Myocyte (in vitro differentiated cells): Measurements from ENCODE around the gene TOMM22. TPM values are rescaled to one million over a fixed set of nuclear protein-coding genes. Genes with fewer than 3 reads are reported as not detected.
"Not testable (repeated sequence)": the region's sequence is repeated elsewhere in the genome, so short reads cannot be mapped to it uniquely, and the experiment has no call there.

Experiments
- DNase-seq: peaks from one replicate; pipeline ENCODE4 v3.0.0-alpha.2; 2012; ENCODE audit warnings: low read depth
- polyA plus RNA-seq: library from polyadenylated mRNA; unstranded; fragments of >200 nt; gene quantifications from one replicate; pipeline ENCODE4 v1.2.1, GENCODE V29; 2012; ENCODE audit warnings: missing spikeins
- total RNA-seq: library from RNA; depleted of rRNA; stranded (reverse); fragments of >200 nt; gene quantifications from 2 replicates; pipeline ENCODE4 v1.2.3, GENCODE V29; 2014

TOMM22 gene
- total RNA-seq, result 54.7 and 56.4 TPM in 2 replicates
- 61.4 TPM for polyA plus RNA-seq

DNA sequence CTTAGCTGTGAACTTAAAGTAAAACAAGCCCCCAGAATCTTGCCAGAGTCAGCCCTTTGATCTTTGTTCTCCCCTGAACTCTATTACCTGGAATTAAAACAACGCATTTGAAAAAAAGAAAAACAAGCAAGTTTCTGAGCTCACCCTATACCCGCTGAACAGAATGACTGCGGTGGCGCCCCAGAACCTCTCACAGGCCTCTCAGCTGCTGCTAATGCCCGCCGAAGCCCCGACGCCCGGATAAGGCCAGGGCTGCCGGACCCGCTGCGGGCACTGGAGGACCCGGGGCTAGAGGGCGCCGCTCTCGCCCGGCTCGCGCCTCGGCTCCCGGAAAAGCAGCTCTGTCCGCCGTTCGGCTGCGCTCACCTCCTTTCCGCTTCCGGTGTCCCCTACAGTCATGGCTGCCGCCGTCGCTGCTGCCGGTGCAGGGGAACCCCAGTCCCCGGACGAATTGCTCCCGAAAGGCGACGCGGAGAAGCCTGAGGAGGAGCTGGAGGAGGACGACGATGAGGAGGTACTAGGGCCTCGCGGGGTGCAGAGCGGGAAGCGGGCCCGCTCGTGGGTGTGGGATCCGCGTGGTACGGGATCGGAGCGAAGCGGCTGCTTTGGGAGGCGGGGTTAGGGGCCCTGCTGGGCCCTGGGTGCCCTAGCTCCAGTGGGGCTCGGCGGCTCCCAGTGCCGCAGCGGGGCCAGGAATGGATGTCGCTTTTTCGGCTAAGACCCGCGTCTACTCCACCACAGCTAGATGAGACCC is at the start of gene TOMM22:
TSS of gene TOMM22 (plus strand) at position 376 of the 754 bp plus-strand sequence. CDS start at position 398, 22 bp downstream.
- peak; percentile 90 for DNase-seq

DNA sequence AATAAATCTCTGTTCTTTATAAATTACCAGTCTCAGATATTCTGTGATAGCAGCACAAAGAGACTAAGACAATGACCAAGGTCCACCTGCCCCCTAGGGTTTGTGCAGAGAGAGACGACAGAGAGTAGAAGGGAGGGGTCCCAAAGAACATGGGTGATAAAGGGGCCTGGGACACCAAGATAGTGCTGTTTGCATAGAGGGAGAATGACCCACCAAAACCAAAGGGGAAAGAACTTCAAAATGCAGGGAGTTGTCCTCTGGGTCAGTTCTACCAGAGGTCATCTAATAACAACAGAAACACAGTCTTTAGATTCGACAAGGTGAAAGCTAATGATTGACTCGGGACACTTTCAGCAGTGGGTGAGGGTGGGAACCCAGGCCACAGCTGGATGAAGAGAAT is 49.2 kb upstream of the TOMM22 start:
- no peak for DNase-seq

DNA sequence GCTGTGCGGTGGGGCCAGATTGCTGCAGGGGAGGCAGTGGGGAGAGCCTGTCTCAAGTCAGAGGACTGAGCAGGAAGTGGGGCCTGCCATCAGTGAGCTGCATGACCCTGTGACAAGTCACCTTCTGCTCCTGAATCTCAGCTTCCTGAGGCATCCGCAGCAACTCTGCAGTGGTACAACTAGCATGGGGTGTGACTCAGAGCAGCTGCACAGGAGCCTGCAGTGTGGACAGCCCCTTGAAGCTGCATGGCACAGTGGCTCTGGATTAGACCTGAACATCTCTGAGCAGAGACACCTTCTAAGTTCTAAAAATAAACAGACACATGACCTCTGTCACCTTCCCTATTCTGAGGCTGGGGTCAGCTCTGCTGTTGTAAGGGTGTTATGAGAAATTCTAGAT is 43.5 kb upstream of the TOMM22 start:
- peak; percentile 50 for DNase-seq

DNA sequence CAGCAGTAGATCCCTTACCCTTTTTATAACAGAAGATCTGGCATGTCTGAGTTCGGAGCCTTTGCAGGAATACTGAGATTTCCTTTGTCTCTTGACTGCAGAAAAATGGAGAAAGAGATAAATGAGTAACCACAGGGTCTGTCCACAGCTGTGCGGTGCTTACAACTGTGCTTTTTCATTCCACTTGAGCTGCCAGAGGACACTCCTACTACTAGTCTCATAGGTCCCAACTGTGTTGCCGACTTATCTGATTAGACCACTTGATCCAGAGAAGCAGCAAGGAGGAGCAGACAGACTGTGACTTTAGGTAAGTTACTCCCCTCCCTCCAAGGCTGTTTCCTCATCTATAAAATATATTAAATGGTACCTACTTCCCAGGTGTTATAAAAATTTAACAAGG is 43.0 kb upstream of the TOMM22 start:
- DNase-seq, result peak; percentile 40

DNA sequence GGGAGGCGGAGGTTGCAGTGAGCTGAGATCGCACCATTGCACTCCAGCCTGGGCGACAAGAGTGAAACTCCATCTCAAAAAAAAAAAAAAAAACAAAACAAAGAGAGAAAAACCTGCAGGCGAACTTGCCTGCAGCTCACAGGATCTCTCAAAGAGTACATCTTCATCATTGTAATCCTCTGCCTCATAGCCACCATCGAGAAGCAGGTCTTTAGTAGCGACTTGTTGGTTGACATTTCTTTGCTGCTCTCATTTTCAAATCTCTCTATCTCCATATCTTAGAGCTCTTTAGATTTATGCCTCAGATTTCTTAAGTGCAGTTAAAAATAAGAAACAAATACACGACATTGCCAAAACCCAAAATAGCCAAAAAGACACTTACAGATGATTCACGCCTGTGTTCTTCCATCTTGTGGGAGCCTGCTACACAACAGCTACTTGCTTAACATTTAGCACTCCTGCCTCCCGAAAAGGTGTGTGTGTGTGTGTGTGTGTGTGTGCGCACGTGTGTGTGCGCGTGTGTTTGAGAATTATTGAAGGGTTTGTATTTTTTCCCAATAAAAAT is 40.2 kb upstream of the TOMM22 start:
- no peak for DNase-seq

DNA sequence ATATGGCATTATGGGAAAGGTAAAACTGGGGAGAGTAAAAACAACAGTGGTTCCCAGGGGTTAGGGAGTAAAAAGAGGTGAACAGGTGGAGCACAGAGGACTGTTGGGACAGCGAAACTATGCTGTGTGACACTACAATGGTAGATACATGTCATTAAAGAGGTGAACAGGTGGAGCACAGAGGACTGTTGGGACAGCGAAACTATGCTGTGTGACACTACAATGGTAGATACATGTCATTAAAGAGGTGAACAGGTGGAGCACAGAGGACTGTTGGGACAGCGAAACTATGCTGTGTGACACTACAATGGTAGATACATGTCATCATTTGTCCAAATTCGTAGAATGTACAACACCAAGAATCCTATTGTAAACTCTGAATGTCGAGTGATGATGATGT is 37.5 kb upstream of the TOMM22 start:
- DNase-seq, result not testable (repeated sequence)

DNA sequence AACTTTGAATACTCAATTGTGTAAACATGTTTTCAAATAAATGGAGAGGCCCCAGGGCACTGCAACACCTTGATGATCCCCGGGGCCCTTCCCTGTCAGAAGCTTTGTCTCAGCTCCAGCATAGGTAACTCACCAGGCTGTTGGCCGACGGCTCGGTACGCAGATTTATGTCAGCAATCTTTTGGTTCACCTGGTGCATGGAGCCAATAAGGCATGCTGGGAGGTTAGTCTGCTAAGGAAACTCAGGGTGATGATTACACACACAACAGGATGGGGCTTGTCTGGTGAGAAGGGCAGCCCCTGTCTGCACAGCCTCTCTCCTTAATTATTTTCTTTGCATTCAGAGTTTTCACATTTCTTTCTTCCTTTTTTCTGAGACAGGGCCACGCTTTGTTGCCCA is 36.3 kb upstream of the TOMM22 start:
- no peak for DNase-seq

DNA sequence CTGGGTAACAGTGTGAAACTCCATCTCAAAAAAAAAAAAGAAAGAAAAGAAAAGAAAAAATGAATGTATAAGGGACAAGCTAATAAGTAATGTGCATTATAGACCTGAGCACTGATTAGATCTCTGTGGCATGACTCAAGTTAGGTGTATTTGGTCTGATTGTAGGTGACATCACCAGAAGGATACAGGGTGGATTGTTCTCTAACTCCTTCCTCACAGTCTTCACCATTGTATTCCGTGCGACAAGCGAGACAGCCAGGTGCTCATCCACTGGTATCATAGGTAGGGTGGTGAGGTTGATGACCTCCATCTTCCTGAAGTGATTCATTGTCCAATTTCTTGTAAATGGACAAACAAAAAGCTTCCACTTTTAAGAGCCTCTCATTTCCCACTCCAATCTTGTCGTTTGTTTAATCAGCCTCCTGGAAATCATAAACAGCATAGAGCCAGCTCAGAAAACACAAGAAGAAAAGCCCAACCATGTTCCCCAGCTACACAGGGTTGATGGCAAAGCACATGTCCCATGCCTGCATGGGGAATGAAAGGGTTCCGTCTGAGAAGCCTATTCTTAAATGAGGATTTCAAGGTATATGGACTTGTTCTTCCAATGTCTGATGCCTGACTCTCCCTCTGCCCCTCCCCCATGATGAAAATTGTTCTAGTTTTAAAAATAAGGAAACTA is 31.8 kb upstream of the TOMM22 start:
- DNase-seq, result no peak

DNA sequence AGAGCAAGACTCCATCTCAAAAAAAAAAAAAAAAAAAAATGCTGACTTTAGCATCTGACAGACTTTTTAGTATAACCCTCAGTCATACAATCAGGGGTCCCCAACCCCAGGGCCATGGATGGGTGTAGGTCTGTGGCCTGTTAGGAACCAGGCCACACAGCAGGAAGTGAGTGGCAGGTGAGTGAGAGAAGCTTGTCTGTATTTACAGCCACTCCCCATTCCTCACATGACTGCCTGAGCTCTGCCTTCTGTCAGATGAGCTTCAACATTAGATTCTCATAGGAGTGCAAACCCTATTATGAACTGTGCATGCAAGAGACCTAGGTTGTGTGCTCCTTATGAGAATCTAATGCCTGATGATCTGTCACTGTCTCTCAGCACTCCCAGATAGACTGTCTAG is 28.9 kb upstream of the TOMM22 start:
- DNase-seq, result no peak

DNA sequence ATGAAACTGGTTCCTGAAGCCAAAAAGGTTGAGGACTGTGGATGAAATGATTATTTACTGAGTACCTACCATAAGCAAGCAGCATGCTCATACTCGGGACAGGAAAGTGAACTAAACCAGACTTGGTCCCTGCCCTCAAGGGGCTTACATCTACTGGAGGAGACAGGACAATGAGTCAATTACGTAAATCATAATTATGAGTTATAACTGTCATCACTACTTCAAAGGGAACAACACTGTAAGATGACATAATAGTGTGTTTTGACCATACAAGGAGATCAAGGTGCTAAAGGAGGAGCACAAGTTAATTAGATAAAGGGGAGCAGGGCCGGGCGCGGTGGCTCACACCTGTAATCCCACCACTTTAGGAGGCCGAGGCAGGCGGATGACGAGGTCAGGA is 28.0 kb upstream of the TOMM22 start:
- DNase-seq, result no peak

DNA sequence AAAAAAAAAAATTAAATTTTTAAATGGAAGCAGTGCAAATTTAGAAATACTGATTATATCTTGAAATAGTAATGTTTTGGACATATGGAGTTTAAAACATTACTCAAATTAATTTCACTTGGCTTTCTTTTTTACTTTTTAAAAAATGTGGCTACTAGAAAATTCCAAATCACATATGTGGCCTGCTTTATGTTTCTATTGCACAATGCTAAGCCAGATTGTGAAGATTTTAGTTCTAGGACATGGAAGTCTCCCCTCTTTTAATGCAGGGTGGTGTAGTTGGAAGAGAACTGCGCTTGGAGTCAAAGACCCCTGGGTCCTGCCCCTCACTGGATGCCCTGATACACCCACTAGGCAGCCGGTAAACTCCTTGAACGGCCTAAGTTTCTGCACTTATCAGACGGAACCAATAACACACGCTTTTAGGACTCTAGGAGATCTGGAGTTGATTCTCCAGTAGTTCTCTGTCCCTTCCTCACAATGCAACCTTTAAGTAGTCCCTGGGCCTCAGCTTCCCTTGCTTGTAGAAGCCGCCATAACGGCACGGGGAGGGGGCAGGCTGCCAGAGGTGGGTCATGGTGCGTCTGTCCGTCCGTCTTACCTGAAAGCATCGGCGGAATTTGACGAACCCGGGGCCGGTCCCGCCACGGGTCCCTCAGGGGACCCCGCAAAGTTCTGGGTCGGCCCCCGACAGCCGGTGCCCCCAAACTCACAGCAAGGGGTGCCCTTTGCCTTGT is 26.1 kb upstream of the TOMM22 start:
- DNase-seq, result no peak

DNA sequence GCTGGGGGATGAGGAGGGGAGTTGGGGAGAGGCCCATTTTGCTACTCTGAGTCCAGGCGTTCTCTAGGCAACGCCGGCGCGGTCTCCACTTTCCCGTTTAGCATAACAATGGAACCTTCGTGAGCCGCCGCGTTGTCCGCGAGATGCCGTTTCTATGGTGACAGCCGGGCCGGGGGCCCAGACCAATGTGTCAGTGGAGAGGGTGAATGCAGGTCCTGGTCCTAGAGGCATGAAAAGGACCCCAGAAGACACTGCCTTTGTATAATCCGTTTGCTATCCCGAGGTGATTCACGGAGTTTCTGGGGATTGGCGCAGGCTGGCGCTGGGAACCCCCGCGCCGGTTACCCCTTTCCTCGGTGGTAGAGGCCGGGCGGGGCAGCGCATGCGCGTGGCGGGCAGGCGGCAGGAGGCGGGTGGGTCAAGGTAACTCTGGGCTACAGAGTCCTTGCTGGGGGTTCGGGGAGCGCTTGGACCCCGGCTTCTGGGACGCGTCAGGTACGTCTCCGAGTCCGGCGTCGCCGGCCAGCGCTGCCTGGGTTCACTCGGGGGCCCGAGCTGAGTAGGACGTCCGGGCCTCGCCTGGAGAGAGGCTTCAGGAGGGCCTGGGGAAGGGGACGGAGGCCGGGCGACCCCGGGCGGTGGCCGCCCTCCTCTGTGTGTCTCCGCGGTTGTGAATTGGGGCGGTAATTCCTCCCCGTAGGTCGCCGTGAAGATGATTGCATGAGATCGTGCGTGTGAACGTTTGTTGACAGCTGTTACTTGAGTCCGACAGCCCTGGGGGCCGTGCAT is 25.3 kb upstream of the TOMM22 start, which contains the start of the genes CBY1 and FAM227A:
TSS of gene CBY1 (plus strand) at position 383 of the 789 bp plus-strand sequence. CDS start 11,417 bp downstream, outside the sequence.
TSS of gene FAM227A (minus strand) at position 137 of the 789 bp plus-strand sequence. CDS start 6,224 bp downstream, outside the sequence.
- peak; percentile 88 for DNase-seq

DNA sequence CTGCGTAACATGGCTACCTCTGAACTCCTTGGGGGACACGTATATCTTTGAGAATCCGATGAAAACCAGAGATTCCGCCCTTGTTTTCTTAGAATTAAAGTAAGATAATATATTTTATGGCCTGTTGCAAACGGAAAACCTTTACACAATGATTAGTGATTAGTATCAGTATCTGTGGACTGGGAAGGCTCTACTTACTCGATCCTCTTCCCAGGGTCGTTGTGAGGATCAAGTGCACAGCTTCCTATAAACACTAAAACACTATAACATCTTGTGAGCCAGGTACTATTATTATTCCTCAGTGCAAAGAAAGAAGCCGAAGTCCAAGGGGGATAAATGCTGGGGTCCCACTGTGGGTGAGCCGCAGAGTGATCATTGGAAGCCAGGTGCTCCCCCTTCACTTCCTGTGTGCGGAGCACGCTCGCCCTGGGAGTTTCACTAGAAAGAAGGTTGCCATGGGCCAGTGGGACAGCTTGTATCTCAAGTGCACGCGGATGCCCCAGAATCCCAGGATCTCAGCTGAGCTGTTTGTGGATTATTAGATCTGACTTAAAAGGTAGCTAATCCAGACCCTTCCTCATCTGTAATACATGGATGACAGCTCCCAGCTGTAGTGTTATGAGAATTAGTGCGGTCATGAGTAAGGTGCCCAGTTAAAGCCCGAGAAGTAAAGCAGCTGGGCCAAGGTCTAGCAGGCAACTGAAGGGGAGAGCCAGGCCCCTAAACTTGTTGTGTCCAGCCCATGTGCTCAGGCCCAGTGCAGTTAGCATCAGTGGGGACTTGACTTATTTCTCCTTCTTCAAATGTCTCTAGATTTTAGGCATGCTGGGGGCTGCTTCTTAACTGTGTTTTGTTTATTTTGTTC is 24.5 kb upstream of the TOMM22 start:
- DNase-seq, result peak; percentile 13

DNA sequence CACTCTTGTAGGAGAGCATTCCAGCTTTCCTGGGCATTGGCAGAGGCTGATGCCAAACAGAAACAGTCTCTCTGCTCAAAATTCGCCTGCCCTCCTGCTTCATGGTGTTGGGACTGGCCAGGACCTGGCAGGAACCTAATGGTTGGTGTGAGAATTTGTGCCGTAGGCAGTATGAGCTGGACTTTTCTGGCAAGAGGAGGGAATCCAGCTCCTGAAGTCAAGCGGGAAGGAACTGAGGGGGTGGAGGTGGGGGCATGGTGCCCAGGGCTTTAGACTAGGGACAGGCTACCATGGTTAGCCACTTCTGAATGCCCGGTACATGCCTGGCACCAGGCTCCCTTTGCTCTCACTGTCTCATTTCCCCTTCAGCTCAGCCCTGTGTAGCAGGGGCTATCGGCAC is 6.9 kb upstream of the TOMM22 start:
- DNase-seq, result no peak

DNA sequence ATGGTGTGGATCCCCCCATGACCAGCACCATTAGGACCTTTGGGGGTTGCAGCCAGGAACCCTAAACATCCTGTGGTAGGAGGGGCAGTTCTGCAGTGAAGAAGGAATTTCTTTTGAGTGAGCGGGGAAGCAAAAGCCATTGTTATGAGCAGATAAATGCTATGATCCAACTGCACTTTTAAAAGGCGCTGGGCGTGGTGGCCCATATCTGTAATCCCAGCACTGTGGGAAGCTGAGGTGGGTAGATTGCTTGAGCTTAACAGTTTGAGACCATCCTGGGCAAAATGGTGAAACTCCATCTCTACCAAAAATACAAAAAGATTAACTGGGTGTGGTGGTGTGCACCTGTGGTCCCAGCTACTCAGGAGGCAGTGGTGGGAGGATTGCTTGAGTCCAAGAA is 5.9 kb upstream of the TOMM22 start:
- no peak for DNase-seq

DNA sequence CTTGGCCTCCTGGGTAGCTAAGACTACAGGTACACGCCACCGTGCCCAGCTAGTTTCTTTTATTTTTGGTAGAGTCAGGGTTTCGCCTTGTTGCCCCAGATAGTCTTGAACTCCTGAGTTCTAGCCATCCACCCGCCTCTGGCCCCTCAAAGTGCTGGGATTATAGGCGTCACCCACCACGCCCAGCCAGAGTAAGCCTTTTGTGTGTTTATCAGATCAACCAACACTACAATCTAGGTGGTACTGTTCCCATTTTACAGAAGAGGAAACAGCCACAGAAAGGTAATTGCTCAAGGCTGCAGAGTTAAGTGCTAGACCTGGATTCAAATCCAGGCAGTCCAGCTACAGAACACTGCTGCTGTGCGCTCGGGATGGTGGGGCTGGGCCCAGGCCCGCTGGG is 3.1 kb downstream of the TOMM22 start:
- no peak for DNase-seq

DNA sequence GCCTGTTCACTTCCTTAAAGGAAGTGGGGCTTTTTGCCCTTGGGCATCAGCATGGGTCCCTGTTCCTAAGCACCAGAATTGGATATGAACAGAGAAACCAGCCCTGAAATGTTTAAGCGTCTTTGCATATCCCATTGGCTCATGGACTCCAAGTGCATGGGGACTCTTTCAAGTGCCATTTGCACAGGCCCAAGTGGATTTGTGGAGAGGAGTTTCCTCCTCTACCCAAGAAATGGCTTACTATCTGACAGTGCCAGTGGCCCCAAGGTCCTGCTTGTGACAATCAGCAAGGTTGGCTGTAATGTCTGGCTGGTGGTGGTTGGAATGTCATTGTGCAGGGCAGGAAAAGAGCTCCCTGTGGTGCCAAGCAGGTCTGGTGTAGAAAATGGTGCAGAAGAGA is 4.0 kb downstream of the TOMM22 start:
- no peak for DNase-seq

DNA sequence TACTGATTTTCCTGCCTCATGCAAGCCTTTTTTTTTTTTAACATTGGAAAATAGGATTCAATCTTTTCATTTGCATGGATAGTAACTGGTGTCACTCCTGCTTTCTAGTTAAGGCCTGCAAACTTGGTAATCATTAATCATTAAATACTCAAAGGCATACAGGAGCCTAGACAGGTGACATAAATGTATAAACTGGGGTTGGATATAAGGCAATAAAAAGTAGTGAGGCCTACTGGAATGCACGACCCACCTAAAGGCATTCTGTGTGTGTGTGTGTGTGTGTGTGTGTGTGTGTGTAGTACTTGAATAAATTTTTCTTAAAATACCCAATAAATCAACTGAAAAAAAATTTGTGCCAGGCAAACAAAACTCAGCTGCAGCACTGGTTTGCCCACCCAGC is 7.9 kb downstream of the TOMM22 start:
- DNase-seq, result no peak

DNA sequence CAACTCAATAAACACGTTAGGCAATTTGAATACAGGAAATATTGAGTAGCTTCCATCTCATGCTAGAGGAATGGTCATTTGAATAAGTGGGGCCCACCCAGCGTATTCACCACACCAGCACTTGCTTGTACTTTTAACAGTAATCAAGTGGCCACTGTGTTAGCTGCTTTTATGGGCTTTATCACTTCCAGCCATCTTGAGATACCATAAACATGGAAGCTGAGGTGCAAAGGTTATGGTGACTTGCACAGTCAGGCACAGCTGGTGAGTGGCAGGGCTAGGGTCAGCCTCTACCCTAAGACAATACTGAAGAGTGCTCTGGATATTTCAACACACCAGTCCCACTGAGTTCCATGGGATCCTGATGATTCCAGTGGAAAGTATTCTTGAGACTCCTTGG is 12.3 kb downstream of the TOMM22 start:
- DNase-seq, result no peak

DNA sequence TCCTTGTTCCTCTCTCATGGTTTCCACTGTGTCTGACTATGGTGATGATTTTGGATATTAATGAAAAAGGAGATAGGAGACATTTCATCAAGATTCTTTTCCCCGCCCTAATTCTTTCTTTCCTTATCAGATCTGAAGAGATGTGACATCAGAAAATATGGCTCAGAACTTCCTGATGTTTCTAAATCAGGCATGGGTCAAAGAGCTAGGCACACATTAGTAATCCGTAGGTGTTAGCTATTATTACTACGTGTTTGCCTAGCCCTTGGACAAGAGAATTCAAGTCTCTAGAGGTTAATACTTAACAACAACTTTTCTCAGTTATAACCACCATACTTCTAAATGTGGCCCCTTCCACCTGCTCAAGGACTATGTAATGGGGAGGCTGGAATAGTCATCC is 13.2 kb downstream of the TOMM22 start:
- no peak for DNase-seq
